A673 (cell line): ENCODE results near the gene SLC40A1.

Experiments used
- CTCF ChIP-seq: fragments of 300-800, 200-600 bp; sonication (generic); conservative IDR thresholded peaks from 2 replicates; pipeline ENCODE4 v1.5.1; 2017; ENCODE audit warnings: low read depth, mild to moderate bottlenecking, antibody characterized with exemption, low read length, moderate library complexity, mixed read lengths
- EZH2 ChIP-seq: fragments of 200-600 bp; sonication (generic); IDR thresholded peaks from 2 replicates; pipeline ENCODE4 v1.6.1; 2017; ENCODE audit warnings: borderline replicate concordance, low read depth, mild to moderate bottlenecking, mixed read lengths, antibody characterized with exemption, low read length; ENCODE audit not compliant: poor library complexity, severe bottlenecking

DNA sequence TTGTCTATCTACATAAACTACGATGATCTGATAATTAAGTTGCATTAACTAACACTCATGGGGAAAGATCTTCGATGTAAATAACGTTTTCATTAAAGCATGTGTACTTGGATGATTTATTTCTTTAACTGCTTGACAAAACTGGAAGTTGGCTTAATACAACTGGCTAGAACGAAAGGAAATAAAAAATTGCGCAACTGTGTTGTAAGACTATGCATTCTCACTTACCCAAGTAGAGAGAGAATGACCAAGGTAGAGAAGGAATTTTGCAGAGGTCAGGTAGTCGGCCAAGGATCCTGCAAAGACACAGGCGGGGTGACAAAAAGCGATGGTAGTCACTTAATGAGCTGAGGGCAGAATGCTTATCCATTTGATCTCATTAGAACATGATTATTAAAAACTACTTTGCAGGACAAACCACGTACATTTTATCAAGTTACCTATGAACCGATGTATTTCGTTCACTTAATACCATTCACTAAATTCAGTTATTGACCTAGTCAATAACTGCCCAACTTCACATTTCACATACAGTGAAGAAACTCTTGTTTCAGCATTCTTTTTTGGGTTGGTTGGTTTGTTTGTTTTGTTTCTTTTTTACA, 900 bp downstream of the SLC40A1 start:
- TF ChIP-seq CTCF, result no peak
- no peak for TF ChIP-seq EZH2
